Measurements from ENCODE around the gene SHLD3.
"Not testable (repeated sequence)": the region's sequence is repeated elsewhere in the genome, so short reads cannot be mapped to it uniquely, and the experiment has no call there.

SHLD3 gene, protein sequence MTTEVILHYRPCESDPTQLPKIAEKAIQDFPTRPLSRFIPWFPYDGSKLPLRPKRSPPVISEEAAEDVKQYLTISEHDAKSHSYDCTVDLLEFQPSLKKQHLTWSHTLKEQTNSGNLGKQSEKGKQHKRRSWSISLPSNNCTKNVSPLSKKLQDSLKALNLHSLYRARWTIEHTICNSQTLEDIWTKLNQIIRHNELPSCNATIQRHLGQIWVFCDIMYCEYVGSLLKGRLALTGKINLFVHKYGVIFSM

DNA sequence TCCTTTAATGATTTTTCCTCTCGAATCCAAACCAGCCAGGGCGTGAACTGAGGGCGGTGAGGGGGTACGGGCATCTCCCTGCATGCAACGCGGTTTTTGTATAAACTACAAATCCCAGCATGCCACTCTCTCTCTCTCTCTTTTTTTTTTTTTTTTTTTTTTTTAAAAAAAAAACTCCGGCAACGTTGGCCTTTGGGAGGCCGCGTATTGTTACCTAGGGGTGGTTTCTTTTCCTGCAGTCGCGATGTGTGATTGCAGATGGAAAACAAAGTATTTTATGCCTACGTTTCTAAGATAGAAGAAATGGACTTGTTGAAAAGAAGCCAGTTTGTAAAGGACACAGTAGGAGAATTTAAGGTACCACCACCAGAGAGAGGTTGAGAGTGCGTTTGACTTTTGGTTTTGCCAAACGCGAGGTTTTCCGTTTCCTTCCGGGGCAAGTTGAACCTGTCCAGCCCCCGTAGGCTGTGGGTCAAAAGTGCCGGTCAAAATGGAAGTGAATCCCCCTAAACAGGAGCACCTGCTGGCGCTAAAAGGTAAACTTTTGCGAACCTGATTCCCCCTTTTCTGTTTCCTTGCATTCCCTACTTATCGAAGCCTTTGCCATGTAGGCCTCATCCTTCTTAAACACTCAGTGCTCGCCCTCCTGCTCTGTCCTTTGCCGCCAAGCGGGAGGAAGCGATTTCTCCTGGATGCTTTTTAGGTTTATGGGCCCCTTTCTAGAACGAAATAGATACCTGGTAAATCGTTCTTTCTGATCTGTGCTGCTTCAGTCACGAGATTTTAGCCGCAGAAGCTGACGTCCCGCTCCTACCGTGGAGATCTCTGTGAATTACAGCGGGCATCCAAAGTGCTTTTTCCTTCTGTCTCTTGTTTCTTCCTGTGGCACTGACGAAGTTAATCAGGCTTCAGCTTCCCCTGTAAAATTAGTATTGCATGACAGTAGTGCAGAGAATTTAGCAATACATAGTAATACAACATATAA is at the start of gene SHLD3, which contains the start of gene TRAPPC13:
TSS of gene SHLD3 (plus strand) at position 457 of the 985 bp plus-strand sequence. CDS start 4,561 bp downstream, outside the sequence.
TSS of gene TRAPPC13 (plus strand) at position 457 of the 985 bp plus-strand sequence. CDS start at position 491, 34 bp downstream.
- DNase-seq (ENCODE audit: insufficient read length, low spot score): peak; percentile 30
- 0 out of 2 replicates have a peak, but pooled peaks have one; percentile 24 for TF ChIP-seq POLR2A (IDR thresholded peaks at IDR 0.05; ENCODE audit: low read depth, low read length)
- FAIRE-seq: peak; percentile 72

DNA sequence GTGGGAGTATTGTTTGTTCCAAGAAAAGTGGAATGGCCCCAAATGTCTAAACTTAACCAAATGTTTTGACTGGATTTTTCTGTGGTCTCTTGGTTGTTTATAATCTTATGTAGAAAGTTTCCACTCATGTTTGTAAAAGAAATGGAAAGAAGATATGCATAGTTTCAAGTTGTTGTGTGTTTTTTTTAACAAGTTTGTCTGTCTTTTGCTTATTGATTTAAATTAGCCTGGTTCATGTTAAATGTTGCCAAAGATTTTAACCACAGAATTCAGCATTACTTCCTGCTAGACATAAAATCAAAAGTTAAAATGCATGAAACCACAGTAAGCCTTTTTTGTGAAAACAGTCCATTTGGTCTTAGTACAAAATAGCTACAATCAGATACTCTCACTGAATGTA is 47.7 kb upstream of the SHLD3 start:
- peak; percentile 45 for FAIRE-seq

DNA sequence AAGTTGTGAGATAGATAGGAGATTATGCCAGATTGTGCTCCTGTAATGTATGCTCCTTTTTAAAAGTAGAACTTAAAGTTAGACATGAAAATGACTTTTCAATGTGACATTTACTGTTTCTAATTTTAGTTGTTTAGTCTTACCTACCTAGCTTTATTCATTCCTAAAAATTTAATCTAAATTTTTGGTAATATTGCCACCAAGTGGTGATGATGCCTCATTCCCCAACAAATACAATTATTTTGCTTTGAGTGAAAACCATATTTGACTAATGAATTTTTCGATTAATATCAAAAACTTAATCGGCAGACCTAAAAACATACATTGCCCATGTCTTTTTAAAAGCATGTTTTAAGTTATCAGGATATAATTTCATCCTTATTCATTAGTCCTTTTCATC is 36.1 kb upstream of the SHLD3 start:
- FAIRE-seq (peak; percentile 15), DNase-seq (ENCODE audit: insufficient read length, low spot score) (no peak)
- no peak for TF ChIP-seq POLR2A (IDR thresholded peaks at IDR 0.05; ENCODE audit: low read depth, low read length)

More for the DNA sequence above, 47.7 kb upstream of the SHLD3 start:
- TF ChIP-seq POLR2A (IDR thresholded peaks at IDR 0.05; ENCODE audit: low read depth, low read length): no peak
- no peak for DNase-seq (ENCODE audit: insufficient read length, low spot score)

DNA sequence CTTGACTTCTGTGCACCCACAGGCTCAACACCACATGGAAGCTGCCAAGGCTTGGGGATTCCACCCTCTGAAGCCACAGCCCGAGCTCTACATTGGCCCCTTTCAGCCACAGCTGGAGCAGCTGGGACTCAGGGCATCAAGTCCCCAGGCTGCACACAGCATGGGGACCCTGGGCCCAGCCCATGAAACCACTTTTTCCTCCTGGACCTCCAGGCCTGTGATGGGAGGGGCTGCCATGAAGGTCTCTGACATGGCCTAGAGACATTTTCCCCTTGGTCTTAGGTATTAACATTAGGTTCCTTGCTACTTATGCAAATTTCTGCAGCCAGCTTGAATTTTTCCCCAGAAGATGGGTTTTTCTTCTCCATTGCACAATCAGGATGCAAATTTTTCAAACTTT is 23.1 kb upstream of the SHLD3 start:
- DNase-seq (ENCODE audit: insufficient read length, low spot score); FAIRE-seq: not testable (repeated sequence)

DNA sequence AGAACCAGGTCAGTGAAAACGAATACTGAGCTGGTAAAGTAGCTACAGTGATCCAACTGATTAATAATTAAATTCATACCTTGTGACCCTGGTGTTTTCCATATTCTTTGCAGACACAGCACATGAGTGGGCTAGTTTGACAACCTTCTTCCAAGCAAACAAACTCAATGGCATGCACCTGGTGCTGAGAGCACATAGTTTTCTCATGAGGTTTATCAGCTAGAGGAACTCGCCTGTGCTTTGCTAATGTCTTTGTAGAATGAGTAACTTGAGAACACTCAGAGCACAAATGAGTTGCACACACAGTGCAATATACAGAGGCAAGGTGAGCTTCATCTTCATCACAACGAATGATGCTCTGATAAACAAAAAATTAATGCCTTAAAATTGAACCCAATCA is 13.3 kb upstream of the SHLD3 start:
- no peak for DNase-seq (ENCODE audit: insufficient read length, low spot score)
- TF ChIP-seq POLR2A (IDR thresholded peaks at IDR 0.05; ENCODE audit: low read depth, low read length): no peak
- no peak for FAIRE-seq

DNA sequence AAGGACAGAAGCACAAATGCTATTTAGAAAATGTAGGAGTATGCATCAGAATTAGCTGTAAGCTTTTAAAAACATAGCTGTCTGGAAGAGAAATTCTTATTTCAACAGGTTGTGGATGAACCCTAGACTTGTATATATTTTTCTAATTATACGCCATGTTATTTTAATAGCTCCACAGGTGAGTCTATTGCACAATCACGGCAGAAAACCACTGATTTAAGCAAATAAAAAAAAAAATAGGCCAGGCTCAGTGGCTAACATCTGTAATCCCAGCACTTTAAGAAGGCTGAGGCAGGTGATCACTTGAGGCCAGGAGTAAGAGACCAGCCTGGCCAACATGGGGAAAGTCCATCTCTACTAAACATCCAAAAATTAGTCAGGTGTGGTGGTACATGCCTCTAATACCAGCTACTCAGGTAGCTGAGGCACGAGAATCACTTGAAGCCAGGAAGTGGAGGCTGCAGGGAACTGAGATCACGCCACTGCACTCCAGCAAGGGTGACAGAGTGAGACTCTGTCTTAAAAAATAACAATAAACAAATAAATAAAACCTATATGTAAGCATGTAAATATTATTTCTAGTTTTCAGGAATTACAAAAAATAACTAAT is 12.4 kb upstream of the SHLD3 start:
- DNase-seq (ENCODE audit: insufficient read length, low spot score) (no peak), FAIRE-seq (no peak)
- no peak for TF ChIP-seq POLR2A (IDR thresholded peaks at IDR 0.05; ENCODE audit: low read depth, low read length)

DNA sequence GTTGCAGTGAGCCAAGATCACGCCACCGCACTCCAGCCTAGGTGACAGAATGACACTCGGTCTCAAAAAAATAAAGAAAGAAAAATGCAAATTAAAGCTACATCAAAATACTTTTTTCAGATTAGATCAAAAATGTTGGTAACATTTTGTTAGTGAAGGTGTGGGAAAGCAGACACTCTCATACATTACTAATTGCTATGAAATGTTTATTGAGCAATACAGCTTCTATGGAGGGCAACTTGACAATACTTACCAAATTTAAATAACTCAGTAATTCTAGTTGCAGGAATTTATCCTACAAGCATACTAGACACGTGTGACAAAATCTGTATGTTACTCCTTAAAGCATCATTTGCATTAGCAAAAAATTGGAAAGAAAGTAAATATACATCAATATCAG is 4.8 kb upstream of the SHLD3 start:
- TF ChIP-seq POLR2A (IDR thresholded peaks at IDR 0.05; ENCODE audit: low read depth, low read length): no peak
- FAIRE-seq: no peak
- DNase-seq (ENCODE audit: insufficient read length, low spot score): no peak

DNA sequence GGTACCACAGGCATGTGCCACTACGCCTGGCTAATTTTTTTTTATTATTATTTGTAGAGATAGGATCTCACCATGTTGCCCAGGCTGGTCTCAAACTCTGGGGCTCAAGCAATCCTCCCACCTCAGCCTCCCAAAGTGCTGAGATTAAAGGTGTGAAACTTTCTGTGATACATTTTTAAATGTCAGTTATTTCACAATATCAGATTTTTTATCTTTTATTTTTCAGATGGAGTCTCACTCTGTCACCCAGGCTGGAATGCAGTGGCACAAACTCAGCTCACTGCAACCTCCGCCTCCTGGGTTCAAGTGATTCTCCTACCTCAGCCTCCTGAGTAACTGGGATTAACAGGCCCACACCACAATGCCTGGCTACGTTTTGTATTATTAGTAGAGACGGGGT is 2.9 kb upstream of the SHLD3 start:
- FAIRE-seq; DNase-seq (ENCODE audit: insufficient read length, low spot score): not testable (repeated sequence)

DNA sequence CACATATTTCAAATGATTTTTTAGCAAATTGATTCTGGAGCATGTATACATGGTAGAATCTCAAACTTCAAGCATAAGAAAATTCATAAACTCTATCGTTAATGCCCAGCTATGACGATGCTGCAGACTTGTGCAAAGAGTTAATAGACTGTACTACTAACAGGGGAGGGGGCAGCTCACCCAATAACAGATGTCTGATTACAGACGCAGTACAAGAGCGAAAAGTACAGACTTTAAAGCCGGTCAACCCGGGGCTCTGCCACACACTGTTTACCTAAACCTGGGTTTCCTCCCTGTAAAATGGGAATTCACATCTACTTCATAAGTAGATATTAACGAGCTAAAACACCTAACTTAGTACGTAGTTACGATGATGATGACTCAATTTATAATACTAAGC is 1.3 kb upstream of the SHLD3 start:
- TF ChIP-seq POLR2A (IDR thresholded peaks at IDR 0.05; ENCODE audit: low read depth, low read length): no peak
- FAIRE-seq: no peak
- DNase-seq (ENCODE audit: insufficient read length, low spot score): no peak

DNA sequence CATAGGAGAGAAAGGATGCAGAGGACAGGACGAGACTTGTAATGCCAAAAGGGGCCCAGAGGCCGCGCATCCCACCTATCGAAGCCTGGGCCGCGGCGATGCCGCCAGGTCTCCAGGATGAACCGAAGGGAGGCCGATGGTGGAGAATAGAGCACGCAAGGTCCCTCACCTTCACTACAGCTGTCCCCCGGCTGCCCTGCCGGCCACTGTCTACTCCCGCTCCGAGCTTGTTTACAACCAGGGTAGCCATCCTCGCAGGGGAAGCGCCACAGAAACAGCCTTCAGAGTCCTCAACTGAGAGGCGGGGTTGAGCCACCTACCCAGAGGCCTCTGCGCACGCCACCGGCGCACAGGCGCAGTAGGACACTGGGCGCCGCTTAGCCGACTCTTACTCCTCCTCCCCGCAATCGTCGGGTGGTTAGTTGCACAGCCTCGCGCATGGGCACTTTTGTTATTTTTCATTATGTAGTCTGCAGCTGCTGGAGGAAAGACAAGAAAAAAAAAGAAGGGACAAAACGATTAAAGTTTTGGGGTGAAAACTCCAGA is 729 bp upstream of the SHLD3 start, which contains the start of gene TRIM23:
TSS of gene TRIM23 (minus strand) at position 309 of the 546 bp plus-strand sequence. CDS start at position 250, 59 bp downstream.
- peak; percentile 78 for FAIRE-seq
- DNase-seq (ENCODE audit: insufficient read length, low spot score): peak; percentile 80
- peak; percentile 74; the same call in 1 of the 2 replicates for TF ChIP-seq POLR2A (IDR thresholded peaks at IDR 0.05; ENCODE audit: low read depth, low read length)

DNA sequence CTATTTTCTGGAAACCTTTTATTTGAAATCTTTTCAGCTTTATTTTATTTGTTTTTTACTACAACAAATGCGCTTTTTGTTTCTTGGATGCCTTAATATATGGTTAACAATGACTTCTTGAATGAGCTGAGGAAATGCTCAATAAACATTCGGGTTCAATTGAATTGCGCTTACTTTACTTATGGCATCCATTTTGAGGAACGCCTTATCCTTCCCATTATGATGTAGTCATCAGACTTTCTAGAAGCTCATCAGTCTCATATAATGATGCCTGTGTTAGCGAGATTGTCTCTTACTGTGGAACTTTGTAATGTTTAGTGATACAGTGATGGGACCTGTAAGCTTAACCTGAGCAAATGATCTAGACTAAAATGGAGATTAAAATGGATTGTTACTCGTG is 916 bp downstream of the SHLD3 start:
- no peak for TF ChIP-seq POLR2A (IDR thresholded peaks at IDR 0.05; ENCODE audit: low read depth, low read length)
- FAIRE-seq (no peak), DNase-seq (ENCODE audit: insufficient read length, low spot score) (no peak)

DNA sequence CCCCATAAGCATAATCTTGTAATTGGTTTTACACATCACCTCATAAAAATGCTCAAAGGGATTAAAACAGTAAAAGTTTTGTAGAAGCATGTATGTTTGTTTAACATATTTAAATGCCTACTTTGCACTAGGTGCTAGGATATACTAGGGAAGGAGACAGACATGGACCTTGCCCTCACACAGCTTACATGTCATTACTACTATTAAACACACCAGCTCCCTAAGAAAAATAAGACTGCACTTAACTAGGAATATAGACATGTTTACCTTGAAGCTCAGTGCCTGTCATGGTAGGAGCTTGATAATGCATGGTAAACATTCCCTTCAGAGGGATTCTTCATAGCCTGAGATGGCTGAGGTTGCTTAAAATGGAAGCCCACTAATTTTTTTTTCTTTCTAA is 6.2 kb downstream of the SHLD3 start:
- FAIRE-seq (peak; percentile 84), DNase-seq (ENCODE audit: insufficient read length, low spot score) (no peak)
- TF ChIP-seq POLR2A (IDR thresholded peaks at IDR 0.05; ENCODE audit: low read depth, low read length): no peak

DNA sequence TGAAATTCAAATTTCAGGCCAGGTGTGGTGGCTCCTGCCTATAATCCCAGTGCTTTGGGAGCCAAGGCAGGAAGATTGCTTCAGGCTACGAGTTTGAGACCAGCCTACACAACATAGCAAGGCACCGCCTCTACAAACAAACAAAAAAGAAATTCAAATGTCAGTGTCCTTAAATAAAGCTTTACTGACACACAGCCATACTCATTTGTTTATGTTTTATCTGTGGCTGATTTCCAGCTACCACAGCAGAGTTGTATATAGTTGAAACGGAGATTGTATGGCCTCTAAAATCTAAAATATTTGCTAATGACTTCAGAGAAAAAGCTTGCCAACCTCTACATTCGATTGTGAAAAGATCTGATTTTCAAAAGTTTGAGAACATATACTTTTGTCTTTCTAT is 15.4 kb downstream of the SHLD3 start:
- no peak for FAIRE-seq
- DNase-seq (ENCODE audit: insufficient read length, low spot score): no peak
- no peak for TF ChIP-seq POLR2A (IDR thresholded peaks at IDR 0.05; ENCODE audit: low read depth, low read length)

DNA sequence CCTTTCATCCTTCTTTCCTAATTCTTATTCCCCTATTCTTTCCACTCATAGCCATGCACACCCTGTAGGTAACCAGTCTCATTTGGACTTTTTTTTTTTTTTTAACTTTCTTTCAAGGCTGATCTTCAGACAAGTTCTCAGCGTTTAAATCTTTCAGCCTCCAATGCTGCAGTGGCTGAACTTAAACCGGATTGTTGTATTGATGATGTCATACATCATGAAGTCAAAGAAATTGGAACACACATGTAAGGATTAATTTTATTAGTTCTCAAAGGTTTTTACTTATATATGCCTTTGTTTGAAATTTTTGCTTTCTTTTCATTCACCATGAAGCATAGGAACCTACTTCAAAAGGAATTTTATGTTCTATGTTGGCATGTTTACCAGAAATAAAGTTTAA is 22.1 kb downstream of the SHLD3 start:
- TF ChIP-seq POLR2A (IDR thresholded peaks at IDR 0.05; ENCODE audit: low read depth, low read length): no peak
- FAIRE-seq: no peak
- no peak for DNase-seq (ENCODE audit: insufficient read length, low spot score)

All from H54 (cell line).